Diencephalon (tissue), 1 donor: Measurements from ENCODE around the gene GLYATL2. TPM values are rescaled to one million over a fixed set of nuclear protein-coding genes. Genes with fewer than 3 reads are reported as not detected.

ENCODE experiments used
- total RNA-seq: library from RNA; depleted of rRNA; stranded (reverse); fragments of >200 nt; gene quantifications from one replicate; pipeline ENCODE4 v1.2.3, GENCODE V29; 2014

Gene GLYATL2, protein sequence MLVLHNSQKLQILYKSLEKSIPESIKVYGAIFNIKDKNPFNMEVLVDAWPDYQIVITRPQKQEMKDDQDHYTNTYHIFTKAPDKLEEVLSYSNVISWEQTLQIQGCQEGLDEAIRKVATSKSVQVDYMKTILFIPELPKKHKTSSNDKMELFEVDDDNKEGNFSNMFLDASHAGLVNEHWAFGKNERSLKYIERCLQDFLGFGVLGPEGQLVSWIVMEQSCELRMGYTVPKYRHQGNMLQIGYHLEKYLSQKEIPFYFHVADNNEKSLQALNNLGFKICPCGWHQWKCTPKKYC
- 4.8 TPM for total RNA-seq

DNA sequence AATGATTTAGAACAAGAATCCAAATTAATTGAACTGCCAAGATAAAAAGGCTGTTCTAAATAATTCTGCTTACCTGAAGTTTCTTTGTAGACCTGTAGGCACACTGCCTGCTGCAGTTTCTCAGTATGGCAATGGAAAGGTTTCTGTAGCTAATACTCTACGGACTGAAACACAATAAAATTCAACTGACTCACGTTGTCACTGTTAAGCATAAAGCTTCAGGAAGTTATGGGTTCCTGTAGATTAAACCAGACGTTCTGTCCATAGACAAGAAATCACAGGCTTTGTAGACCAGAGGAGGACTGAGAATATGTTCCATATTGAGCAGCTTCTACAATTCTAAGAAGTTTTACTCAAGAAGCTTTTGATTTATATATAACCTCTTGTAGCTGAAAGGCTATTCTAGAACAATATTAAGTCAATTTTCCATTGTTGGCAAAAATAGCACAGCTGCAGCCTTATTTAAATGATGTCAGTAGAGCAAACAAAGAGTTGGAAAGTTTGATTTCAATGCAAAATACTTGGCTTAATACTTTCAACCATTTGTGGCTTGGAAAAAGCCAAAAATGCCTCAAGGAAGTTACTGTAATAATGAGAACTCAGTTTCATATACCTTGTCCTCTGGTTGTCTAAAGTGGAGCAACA, at the start of gene GLYATL2:
Gene GLYATL2, minus strand, starts transcription at position 344 of the 645 bp plus-strand sequence. CDS start 5,092 bp downstream, outside the sequence.

Other genes with a start within 250 kb of the GLYATL2 start
- gene CNTF, start 222.0 kb downstream of the GLYATL2 start, total RNA-seq: 1.6 TPM
- not detected for gene GLYAT, start 112.8 kb downstream of the GLYATL2 start, total RNA-seq
- gene GLYATL1, start 94.8 kb upstream of the GLYATL2 start, total RNA-seq: 3.5 TPM
- gene GLYATL1B, start 241.6 kb upstream of the GLYATL2 start, total RNA-seq: not detected